ENCODE results near the gene KLHL18.
"Not testable (repeated sequence)": the region's sequence is repeated elsewhere in the genome, so short reads cannot be mapped to it uniquely, and the experiment has no call there.

KLHL18 gene

GRCh38 chr3:47282424-47283192 lies at the start of gene KLHL18, which contains the start of gene KIF9:
KLHL18 (plus strand) TSS chr3:47282944; CDS start chr3:47282966, 22 bp downstream.
KIF9 (minus strand) TSS chr3:47282799; CDS start chr3:47277374, 5,425 bp downstream.
- DNase-seq: peak; percentile 91 to 95

GRCh38 chr3:47238017-47238416 lies 44.7 kb upstream of the KLHL18 start:
- DNase-seq: no peak

GRCh38 chr3:47239929-47240328 lies 42.8 kb upstream of the KLHL18 start:
- no peak for DNase-seq

DNA sequence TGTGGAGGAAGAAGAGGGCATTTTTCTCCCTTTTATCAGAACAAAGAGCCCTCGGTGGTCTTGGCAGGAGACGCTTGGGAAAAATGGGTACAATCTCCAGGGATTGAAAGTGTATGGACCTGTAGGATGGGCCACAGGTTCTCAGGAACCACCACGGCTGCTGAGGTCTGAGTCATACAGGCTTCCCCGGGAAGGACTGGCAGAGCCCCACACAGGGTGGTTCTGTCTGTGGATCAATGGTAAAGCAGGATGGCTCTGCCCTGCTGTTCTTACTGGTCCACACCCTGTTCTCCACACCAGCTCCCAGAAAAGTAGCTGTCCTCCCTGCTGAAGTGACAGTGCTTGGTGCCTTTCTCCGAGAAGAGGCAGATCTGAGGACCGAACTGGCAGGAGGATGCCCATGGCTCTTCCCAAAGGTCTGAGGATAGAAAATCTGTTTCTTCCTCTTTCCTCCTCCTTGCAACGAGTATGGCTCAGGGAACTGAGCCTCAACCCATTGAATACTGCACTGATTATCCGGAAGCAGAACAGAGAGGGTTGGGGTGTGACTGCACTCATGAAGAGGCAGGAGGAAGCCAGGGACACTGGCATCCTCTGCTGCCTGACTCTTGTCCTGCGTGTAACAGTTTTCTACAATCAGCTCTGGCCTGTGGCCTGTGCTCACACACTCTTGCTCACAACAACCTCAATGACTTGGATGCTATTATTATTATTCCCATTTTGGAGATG lies 39.2 kb upstream of the KLHL18 start:
- no peak for DNase-seq

- no peak for DNase-seq
Observed at GRCh38 chr3:47244531-47245100, 38.1 kb upstream of the KLHL18 start.

DNA sequence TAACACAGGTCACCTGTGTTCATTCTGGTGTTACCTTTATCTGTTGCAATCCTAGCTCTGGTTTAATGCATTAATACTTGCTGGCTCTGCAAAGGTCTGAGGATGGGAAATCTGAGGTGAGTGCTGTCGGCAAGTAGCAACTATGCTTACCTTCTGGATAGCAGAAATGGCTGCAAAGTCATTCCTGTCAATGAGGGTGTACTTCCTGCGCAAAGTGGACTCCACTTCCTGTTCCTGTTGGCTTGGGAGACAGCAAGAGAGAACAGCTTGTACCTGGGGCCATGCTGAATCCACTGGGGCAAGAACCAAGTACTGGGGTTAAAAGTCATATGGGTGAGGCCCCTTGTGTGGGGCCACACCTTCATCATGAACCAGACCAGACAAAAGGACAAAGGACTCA lies 37.5 kb upstream of the KLHL18 start:
- DNase-seq: no peak

DNA sequence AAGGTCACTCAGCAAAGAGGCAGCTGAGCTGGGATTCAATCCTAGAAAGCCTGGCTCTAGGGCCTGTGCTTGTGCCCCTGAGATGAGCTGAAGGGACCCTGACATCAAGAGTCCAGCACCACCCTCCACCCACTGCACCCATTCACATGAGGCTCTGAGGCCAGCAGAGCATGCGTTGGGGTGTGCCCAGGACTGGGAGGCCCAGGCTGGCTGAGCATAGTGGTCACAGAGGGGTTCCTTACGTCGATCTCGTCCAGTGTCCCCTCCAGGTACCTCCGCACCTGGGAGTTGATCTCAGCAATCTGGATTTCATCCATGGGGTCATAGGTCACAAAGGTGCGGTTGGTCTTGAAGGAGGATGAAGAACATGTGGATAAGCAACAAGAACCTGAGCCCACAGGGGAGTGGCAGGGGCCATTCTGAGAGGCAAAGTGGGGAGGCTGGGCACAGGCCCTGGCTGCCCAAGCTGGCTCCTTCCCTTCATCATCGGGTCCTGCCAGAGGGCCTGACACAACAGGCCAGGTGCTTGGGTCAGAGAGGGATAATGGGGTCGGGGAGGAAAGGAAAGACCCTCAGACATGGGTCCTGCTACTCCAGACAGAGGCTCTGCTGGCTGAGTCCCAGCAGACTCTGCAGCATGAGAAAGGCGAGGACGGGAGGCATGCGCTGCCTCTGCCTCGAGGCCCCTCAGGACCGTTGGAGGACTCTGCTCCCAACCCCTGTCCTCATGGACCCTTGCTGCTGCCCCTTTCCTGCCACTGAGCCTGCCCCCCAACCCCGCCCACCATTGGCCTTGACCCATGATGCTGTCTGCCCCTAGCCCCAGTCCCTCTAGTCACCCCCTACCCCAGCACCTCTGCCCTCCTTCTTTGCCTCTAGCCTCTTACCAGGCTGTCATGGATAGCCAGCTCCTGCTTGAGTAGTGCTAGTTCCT lies 35.3 kb upstream of the KLHL18 start:
- no peak for DNase-seq

- DNase-seq: no peak
Observed at GRCh38 chr3:47250309-47251060, 32.3 kb upstream of the KLHL18 start.

DNA sequence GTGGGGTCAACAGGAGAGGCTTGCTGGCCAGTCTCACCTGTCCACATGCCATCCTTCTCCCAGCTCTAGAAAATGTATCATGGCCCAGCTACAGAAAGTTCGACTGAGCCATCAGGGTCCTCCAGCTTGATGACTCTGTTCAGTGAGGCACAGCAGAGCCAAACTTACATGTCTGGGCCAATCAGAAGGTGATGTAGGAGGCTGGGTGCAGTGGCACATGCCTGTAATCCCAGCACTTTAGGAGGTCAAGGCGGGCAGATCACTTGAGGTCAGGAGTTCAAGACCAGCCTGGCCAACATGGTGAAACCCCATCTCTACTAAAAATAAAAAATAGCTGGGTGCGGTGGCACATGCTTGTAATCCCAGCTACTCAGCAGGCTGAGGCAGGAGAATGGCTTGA lies 31.7 kb upstream of the KLHL18 start:
- DNase-seq: not testable (repeated sequence)

DNA sequence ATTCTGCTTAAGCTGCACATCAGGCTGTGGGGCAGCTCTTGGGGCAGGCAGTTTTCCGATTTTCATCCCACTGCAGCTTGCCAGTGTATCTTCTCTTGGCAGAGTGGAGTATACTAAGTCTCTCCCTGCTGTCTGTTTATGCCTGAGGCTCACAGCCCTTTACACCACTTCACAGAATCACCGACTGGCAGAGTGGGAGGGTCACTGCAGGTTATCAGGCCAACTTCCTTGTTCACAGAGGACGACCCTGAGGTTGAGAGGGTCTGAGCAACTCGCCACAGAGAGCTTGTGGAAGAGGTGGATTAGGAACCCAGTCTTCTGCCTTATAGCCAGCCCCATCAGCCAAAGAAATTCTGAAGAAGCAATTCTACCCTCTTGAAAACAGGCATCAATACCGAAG lies 31.1 kb upstream of the KLHL18 start:
- no peak for DNase-seq

DNA sequence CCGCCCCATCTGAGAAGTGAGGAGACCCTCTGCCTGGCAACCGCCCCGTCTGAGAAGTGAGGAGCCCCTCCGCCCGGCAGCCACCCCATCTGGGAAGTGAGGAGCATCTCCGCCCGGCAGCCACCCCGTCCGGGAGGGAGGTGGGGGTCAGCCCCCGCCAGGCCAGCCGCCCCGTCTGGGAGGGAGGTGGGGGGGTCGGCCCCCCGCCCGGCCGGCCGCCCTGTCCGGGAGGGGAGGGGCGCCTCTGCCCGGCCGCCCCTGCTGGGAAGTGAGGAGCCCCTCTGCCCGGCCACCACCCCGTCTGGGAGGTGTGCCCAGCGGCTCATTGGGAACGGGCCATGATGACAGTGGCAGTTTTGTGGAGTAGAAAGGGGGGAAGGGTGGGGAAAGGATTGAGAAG lies 26.4 kb upstream of the KLHL18 start:
- not testable (repeated sequence) for DNase-seq

- DNase-seq: no peak
Observed at GRCh38 chr3:47259114-47259513, 23.6 kb upstream of the KLHL18 start.

- no peak for DNase-seq
Observed at GRCh38 chr3:47260605-47261004, 22.1 kb upstream of the KLHL18 start.

DNA sequence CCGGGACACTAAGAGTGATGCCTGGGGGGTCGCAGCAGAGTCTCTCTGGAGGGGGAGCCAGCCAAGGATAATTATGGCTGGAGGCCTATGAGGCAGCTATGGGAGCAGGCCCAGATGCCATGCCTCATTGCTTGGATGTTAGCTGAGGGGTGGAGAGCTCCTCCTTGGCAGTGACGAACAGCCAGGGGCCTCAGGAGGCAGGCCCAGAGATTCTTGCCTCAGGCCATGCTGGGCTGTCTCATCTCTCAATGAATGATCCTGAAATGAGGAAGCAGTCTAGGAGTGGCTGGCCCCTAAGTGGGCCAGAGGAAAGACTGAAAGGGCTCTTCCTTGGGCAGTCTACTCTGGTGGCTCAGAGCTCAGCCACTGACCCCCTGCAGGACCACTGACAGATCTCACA lies 21.4 kb upstream of the KLHL18 start:
- no peak for DNase-seq

DNA sequence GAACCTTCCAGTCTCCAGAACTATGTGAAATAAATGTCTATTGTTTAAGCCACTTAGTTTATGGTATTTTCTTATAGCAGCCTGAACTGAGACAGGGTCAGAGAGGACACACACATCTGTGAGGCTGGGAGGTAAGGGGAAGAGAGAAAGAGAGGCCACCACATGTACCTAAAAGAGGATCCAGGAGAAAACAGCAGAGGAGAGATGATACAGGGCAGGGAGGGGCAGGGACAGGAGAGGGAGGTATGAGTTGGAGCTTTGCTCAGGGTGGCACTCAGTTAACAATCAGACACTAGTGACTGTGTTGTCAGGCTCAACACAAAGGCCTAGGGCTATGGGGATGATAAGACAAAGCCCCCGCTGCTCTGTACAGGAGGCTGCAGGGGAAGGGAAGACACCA lies 17.7 kb upstream of the KLHL18 start:
- no peak for DNase-seq

DNA sequence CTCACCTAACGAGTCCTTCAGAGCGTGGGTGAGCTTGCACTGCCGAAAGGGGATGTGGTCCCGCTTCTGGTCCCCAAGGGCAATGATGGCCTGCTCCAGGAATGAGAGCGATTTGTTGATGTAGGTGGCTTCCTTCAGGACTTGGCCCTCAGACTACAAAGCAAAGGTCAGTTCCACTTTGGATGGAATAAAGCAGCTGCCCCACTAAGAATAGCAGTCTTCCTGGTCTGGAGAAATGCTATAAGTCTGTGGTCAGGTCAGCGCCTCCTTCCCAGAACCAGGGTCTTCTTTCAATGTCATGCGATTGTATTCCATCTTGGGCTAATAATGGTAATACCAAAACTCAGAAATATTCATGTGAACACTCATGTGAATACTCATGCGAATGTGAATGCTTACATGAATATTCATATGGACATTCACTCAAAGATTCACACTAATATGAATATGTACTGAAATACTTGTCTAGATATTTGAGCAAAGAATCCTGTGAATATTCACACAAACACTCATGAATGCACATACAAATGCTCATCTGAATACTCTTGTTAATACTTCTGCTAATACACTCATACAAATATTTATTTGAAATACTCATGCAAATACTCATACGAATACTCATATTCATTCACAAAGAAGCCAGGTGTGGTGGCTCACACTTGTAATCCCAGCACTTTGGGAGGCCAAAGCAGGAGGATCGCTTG lies 16.9 kb upstream of the KLHL18 start:
- no peak for DNase-seq

DNA sequence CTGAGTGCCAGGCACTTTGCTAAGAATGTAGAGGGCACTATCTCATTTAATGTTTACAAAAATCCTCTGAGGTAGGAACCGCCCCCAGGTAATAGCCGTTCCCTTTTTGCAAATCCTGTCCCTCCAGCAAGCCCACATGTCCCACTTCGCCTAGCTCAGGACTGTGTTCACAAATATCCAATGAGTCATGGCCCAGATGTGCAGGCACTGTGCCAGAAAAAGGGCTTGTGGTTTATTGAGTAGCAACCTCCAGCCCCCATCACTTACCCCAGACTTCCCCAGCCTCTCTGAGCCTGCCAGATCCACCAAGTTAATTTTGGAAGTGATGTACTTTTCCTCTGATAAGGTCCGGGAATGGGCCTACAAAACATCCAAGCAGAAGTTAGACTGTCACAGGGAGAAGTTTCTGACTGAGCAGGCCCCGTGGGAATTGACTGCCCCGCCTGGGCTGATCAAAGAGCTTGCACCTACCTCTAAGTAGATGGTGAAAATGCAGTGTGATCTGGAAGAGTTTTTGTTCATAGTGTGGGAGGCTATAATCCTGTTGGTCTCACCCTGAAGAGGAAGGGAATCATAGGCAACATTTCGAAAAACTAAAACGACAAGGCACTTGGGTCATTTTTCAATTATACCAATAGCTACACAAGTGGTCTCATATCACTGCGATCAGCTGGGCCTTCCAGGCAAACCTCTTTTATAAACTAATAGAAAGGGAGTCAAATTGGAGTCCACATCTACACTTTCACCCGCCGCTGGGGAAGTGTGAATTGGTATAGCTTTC lies 15.8 kb upstream of the KLHL18 start:
- DNase-seq: peak; percentile 16 to 52

DNA sequence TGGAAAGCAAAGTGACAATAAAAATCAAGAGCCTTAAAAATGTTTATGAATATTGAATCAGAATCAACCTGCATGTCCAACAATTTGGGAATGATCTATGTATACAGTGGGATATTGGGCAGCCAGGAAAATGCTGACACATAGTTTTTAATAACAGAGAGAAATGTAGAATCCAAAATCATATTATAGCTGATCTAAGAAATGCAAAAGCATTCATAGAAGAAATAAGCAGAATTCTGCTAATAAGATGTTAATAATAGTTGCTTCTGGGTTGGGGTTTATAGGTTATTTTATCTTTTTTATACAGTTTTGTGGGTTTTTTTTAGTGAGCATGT lies 15.3 kb upstream of the KLHL18 start:
- no peak for DNase-seq

GRCh38 chr3:47270526-47270925 lies 12.2 kb upstream of the KLHL18 start:
- DNase-seq: no peak

- no peak for DNase-seq
Observed at GRCh38 chr3:47273564-47273963, 9.2 kb upstream of the KLHL18 start.

GRCh38 chr3:47274652-47275051 lies 8.1 kb upstream of the KLHL18 start:
- no peak for DNase-seq

Measured in stimulated activated CD4-positive, alpha-beta T cell treated with anti-CD3 and anti-CD28 coated beads, Interleukin-4, amount 100 ng/mL, for 4 hours (primary cell).